NCI-H526 (cell line): Measurements from ENCODE around the gene ZNF701.
"Not testable (repeated sequence)": the region's sequence is repeated elsewhere in the genome, so short reads cannot be mapped to it uniquely, and the experiment has no call there.

Source experiments
- DNase-seq, 2 experiments: peaks; one replicate each; lab custom pipeline; 2025; lab: John Stamatoyannopoulos, UW

ZNF701 gene

GRCh38 chr19:52570000-52570861 lies at the start of gene ZNF701:
Gene ZNF701, plus strand, starts transcription at chr19:52570287. Its CDS starts 3,861 bp downstream, at chr19:52574148.
- peak; percentile 93 to 98 for DNase-seq

- DNase-seq: no peak
These were observed 47.5 kb upstream of the ZNF701 start for GRCh38 chr19:52522551-52522950.

- DNase-seq: no peak
These were observed 46.0 kb upstream of the ZNF701 start for GRCh38 chr19:52524086-52524485.

- DNase-seq: peak; percentile 97 to 98
These were observed 42.7 kb upstream of the ZNF701 start, which contains the start of gene ZNF808 for GRCh38 chr19:52527134-52527955. Gene ZNF808, plus strand, starts transcription at chr19:52527668. Its CDS starts 15,617 bp downstream, at chr19:52543285.

- no peak for DNase-seq
These were observed 42.1 kb upstream of the ZNF701 start for GRCh38 chr19:52527956-52528351.

GRCh38 chr19:52532480-52532879 lies 37.6 kb upstream of the ZNF701 start:
- no peak for DNase-seq

GRCh38 chr19:52533901-52534300 lies 36.2 kb upstream of the ZNF701 start:
- no peak for DNase-seq

GRCh38 chr19:52535385-52535770 lies 34.7 kb upstream of the ZNF701 start:
- not testable (repeated sequence) for DNase-seq

GRCh38 chr19:52535771-52536447 lies 34.2 kb upstream of the ZNF701 start:
- peak; percentile 22 to 69 for DNase-seq

GRCh38 chr19:52536448-52536800 lies 33.7 kb upstream of the ZNF701 start:
- no peak for DNase-seq

- not testable (repeated sequence) for DNase-seq
These were observed 31.3 kb upstream of the ZNF701 start for GRCh38 chr19:52538815-52539214.

- DNase-seq: not testable (repeated sequence)
These were observed 28.9 kb upstream of the ZNF701 start for GRCh38 chr19:52541176-52541575.

GRCh38 chr19:52541608-52542007 lies 28.5 kb upstream of the ZNF701 start:
- DNase-seq: no peak

- not testable (repeated sequence) for DNase-seq
These were observed 27.5 kb upstream of the ZNF701 start for GRCh38 chr19:52542541-52542940.

- no peak for DNase-seq
These were observed 27.0 kb upstream of the ZNF701 start for GRCh38 chr19:52542984-52543664.

- DNase-seq: no peak
These were observed 15.7 kb upstream of the ZNF701 start for GRCh38 chr19:52554216-52554971.

GRCh38 chr19:52557231-52557995 lies 12.7 kb upstream of the ZNF701 start:
- DNase-seq: no peak

GRCh38 chr19:52558732-52559445 lies 11.2 kb upstream of the ZNF701 start:
- not testable (repeated sequence) for DNase-seq

GRCh38 chr19:52561611-52562010 lies 8.5 kb upstream of the ZNF701 start:
- not testable (repeated sequence) for DNase-seq
